GM10266 (cell line): ENCODE results near the gene EFCAB11.

Experiments used
- DNase-seq: peaks from one replicate; pipeline ENCODE4 v3.0.0; 2012; ENCODE audit errors: extremely low spot score
- TF ChIP-seq, protein P1 (sequence below): IDR thresholded peaks from 2 replicates; pipeline ENCODE4 v1.5.1; 2012; ENCODE audit warnings: mild to moderate bottlenecking, low read depth; ENCODE audit not compliant: control insufficient read depth, insufficient read depth; ENCODE audit errors: missing control alignments

EFCAB11 gene

DNA sequence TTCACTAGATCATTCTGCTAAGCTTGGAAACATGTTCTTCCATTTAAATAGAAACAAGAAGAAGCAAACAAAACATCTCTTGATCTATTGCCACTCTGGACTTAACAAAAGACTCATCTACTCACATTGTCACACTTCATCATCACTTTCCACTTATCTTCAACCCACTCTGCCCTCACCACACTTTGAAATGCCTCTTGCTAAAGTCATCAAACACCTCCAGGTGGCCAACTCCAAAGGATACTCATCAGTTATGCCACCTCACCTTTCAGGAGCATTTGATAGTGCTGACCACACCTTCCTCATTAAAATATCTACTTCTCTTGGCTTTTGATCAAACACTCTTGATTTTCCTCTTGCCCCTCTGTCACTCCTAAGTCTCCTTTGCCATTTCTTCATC lies 7.2 kb downstream of the EFCAB11 start:
- DNase-seq, result no peak
- TF ChIP-seq, protein P1, sequence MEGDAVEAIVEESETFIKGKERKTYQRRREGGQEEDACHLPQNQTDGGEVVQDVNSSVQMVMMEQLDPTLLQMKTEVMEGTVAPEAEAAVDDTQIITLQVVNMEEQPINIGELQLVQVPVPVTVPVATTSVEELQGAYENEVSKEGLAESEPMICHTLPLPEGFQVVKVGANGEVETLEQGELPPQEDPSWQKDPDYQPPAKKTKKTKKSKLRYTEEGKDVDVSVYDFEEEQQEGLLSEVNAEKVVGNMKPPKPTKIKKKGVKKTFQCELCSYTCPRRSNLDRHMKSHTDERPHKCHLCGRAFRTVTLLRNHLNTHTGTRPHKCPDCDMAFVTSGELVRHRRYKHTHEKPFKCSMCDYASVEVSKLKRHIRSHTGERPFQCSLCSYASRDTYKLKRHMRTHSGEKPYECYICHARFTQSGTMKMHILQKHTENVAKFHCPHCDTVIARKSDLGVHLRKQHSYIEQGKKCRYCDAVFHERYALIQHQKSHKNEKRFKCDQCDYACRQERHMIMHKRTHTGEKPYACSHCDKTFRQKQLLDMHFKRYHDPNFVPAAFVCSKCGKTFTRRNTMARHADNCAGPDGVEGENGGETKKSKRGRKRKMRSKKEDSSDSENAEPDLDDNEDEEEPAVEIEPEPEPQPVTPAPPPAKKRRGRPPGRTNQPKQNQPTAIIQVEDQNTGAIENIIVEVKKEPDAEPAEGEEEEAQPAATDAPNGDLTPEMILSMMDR, result no peak

DNA sequence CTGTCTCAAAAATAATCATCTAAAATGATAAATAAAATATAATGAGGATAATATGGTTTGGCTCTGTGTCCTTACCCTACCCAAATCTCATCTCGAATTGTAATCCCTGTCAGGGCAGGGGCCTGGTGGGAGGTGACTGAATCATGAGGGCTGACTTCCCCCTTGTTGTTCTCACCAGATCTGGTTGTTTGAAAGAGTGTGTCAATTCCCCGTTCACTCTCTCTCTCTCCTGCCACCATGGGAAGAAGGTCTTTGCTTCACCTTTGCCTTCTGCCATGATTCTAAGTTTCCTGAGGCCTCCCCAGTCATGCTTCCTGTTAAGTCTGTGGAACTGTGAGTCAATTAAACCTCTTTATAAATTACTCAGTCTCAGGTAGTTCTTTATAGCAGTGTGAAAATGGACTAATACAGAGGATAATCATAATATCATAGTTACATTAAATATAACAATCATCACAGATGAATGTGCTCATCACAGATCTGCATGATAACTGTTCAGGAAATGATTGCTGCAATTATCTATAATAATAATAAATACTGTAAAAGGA lies 12.6 kb downstream of the EFCAB11 start:
- TF ChIP-seq, protein P1, result no peak
- no peak for DNase-seq

DNA sequence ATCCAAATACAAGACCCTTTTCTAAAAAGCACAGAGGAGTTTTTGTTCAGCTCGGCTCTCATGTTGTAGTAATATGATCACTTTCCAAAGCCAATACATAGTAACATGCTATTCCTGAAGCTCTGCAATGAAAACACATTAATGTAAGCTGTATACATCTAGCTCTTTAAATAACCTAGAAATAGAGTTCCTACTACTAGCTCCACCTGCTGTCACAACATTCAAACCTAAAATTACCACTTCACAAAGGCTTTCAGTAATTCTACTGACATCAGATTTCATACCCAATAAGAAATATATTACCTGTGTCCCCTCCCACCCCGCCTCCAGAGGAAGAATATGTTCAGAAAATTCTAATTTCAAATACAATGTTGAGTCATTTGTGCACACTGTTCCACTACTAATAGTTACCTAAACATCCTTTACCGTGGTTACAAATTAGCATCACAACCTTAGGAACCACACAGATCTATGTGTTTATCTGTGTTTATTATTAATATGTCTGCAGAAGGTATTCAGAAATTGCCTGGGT lies 17.8 kb downstream of the EFCAB11 start:
- no peak for DNase-seq
- TF ChIP-seq, protein P1, result no peak

DNA sequence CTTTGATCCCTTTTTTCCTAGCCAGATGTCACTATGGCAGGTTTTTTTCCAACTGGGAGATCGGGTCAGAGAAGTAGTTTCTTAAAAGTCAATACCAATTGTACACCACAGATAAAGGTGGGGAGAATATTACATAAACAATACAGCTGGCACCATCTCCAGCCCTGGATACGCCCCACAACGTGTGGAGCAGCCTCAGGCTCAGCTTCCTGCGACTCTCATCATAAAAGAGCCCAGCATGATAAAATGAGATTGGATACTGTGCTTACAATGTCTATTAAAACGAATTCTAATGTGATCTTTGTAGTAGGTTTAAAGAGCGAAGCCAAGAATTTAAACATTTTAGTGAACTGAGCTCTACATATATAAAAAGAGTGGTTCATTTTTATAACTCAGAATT lies 21.5 kb downstream of the EFCAB11 start:
- DNase-seq, result no peak
- TF ChIP-seq, protein P1, result no peak

DNA sequence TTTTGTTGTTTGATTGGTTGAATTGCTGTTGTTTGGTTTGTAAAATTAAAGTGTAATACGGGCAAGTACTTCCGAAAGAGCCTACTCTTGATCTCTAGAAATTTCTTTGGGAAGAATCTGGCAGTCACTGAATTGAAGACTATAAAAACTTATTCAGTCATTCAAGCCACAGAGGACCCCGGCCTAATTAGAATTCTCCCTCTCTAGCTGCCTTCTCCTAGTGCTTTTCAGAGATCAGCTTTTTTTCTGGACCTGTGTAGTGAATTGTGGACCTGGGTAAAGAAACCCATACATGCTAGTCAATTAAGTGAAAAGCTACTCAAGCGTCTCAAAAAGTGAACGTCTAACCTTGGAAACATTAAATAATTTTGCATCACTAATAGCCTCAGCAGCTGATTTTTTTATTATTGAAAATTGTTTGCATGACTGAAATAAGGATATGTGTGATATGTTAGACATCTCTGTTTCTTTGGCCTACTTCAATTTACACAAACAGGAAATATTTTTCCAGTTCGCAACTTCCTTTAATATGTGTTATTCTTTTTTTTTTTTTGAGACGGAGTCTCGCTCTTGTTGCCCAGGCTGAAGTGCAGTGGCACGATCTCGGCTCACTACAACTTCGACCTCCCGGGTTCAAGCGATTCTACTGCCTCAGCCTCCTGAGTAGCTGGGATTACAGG lies 27.2 kb downstream of the EFCAB11 start:
- no peak for DNase-seq
- TF ChIP-seq, protein P1, result no peak

DNA sequence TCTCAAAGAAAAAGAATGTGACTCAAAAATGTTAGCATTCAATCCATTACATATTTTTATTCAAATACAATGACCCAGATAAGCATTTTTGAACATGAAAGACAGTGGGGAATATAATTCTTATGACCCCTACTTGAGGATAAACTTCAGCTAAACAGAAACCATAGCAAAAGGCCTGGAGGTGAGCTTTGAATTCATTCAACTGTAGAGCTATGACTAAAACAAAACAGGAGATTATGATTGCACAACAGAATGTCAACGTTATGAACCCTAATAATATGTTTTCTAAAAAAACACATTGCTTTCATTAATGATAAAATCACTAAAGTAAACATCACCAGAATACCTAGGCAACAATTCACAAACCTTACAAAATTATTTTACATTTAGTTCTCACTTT lies 27.8 kb downstream of the EFCAB11 start:
- TF ChIP-seq, protein P1, result no peak
- DNase-seq, result no peak

DNA sequence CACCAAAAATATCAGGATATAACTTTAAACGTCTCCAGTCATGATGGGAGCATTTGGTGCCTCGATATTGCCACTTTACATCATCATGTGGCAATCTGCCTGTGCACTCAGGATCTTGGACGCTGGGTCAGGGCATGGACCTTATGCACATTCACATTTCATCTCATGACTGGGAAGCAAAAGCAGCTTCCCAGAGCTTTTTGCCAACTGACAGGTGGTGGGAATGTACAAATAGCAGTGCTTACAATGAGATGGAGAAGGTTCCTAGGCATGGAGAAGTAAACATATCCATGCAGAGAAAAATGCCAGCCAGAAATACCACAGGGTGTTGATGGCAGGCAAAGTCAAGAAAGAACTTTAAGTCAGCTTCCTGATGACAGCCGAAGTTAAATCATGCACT lies 30.3 kb downstream of the EFCAB11 start:
- DNase-seq, result no peak
- TF ChIP-seq, protein P1, result no peak
